Activated B cell treated with CpG ODN at 0.5 μM for 24 hours (primary cell): ENCODE measurements around the gene TMEM74B. TPM values are rescaled to one million over a fixed set of nuclear protein-coding genes. Genes with fewer than 3 reads are reported as not detected.

Source experiments
- ATAC-seq: fragments of 200-7000 bp; cut with Tn5 transposase; one replicate; pipeline ENCODE4 v1.10.0; 2021; ENCODE audit warnings: low read depth, mild to moderate bottlenecking, moderate library complexity
- CTCF ChIA-PET: fragments of 350-600 bp; sonication (Branson Sonifier 250); formaldehyde crosslinking; loops from one replicate; lab custom pipeline; 2021; ENCODE audit warnings: antibody characterized with exemption; lab: Charles Lee
- POLR2A ChIA-PET: fragments of 350-600 bp; sonication (Branson Sonifier 250); formaldehyde crosslinking; loops from one replicate; lab custom pipeline; 2021; ENCODE audit warnings: antibody characterized with exemption; lab: Charles Lee
- DNase-seq: peaks from one replicate; pipeline ENCODE4 v3.0.0; 2022
- H3K27ac Mint-ChIP-seq: one replicate; pipeline ENCODE4 v1.8.0; 2020; ENCODE audit warnings: mixed read lengths
- H3K27me3 Mint-ChIP-seq: one replicate; pipeline ENCODE4 v1.8.0; 2021; ENCODE audit warnings: mixed read lengths
- H3K36me3 Mint-ChIP-seq: one replicate; pipeline ENCODE4 v1.8.0; 2021; ENCODE audit warnings: low read depth, mixed read lengths
- H3K4me1 Mint-ChIP-seq: one replicate; pipeline ENCODE4 v1.8.0; 2021; ENCODE audit warnings: mixed read lengths
- H3K4me3 Mint-ChIP-seq: one replicate; pipeline ENCODE4 v1.8.0; 2020; ENCODE audit warnings: mild to moderate bottlenecking, mixed read lengths
- H3K9me3 Mint-ChIP-seq: one replicate; pipeline ENCODE4 v1.8.0; 2020; ENCODE audit warnings: mixed read lengths
- intact Hi-C: fragments of 100-400 bp; cut with micrococcal nuclease; formaldehyde crosslinking; loops from one replicate; pipeline ENCODE4 v1.15.1; 2024
- total RNA-seq: library from RNA; stranded (reverse); gene quantifications from 2 replicates; pipeline ENCODE4 v1.2.3, GENCODE V29; 2022
- TF ChIP-seq, protein P1 (sequence below): fragments of 200-600 bp; IDR thresholded peaks from one replicate; pipeline ENCODE4 v1.8.0; 2022; ENCODE audit warnings: antibody characterized with exemption, mild to moderate bottlenecking

TMEM74B gene
- total RNA-seq, 1 donor from 2014 or later: 0.20 TPM

DNA sequence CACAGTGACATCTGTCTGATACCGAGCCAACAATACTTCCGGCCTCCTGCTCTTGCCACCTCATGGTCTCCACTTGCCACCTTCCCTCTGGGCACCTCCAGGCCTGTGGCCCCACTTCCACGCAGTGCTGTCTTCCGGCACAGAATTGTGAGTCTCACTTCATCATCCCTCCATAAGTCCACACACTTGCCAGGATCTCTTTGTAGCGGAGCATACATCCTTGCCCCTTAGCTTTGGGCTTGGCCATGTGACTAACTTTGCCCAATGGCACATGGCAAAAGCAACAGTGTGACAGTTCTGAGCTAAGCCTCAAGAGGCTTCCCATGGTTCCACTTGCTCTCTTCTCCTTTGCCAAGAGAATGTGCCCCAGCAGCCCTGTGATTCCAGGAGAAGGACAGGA lies 14.0 kb upstream of the TMEM74B start:
- H3K4me1 Mint-ChIP-seq: no peaks in the 10 kb centered on the region
- H3K4me3 Mint-ChIP-seq: no peak overlapping the region
- intact Hi-C loops: no loop called here
- POLR2A ChIA-PET: no interaction called here
- TF ChIP-seq, protein P1, sequence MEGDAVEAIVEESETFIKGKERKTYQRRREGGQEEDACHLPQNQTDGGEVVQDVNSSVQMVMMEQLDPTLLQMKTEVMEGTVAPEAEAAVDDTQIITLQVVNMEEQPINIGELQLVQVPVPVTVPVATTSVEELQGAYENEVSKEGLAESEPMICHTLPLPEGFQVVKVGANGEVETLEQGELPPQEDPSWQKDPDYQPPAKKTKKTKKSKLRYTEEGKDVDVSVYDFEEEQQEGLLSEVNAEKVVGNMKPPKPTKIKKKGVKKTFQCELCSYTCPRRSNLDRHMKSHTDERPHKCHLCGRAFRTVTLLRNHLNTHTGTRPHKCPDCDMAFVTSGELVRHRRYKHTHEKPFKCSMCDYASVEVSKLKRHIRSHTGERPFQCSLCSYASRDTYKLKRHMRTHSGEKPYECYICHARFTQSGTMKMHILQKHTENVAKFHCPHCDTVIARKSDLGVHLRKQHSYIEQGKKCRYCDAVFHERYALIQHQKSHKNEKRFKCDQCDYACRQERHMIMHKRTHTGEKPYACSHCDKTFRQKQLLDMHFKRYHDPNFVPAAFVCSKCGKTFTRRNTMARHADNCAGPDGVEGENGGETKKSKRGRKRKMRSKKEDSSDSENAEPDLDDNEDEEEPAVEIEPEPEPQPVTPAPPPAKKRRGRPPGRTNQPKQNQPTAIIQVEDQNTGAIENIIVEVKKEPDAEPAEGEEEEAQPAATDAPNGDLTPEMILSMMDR: no peak
- no peak overlapping the region for H3K27ac Mint-ChIP-seq
- peaks cover 12% of the 10 kb centered on the region for H3K27me3 Mint-ChIP-seq
- CTCF ChIA-PET: no interaction called here
- DNase-seq (no peak), ATAC-seq (no peak)
- no peaks in the 10 kb centered on the region for H3K9me3 Mint-ChIP-seq
- no peaks in the 10 kb centered on the region for H3K36me3 Mint-ChIP-seq

DNA sequence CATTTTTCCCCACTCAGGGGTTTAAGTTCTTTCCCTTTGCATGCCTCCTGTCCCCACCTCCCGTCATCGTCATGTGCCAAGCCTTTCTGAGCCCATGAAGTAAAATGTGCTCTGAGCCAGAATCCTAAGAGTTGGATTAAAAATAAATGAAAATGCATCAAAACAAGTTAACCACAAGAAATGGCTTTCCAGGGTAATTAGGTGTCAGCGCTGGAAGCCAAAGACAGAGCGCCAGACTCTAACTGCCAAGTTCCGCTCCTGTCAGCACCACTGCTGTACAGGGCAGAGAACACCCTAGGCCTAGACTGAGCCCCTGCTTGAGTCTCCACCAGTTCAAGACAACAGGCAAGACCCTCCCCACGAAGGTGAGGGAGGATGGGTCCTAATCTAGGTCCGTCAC lies 13.0 kb upstream of the TMEM74B start:
- Mint-ChIP-seq H3K9me3 (no peaks in the 10 kb centered on the region), H3K4me1 (no peaks in the 10 kb centered on the region), H3K36me3 (no peaks in the 10 kb centered on the region), H3K27ac (no peak overlapping the region), H3K4me3 (no peak overlapping the region), H3K27me3 (peaks cover 10% of the 10 kb centered on the region)
- ATAC-seq (no peak), DNase-seq (no peak)
- TF ChIP-seq, protein P1: no peak
- intact Hi-C loops: no loop called here
- ChIA-PET CTCF (no interaction called here), POLR2A (no interaction called here)

DNA sequence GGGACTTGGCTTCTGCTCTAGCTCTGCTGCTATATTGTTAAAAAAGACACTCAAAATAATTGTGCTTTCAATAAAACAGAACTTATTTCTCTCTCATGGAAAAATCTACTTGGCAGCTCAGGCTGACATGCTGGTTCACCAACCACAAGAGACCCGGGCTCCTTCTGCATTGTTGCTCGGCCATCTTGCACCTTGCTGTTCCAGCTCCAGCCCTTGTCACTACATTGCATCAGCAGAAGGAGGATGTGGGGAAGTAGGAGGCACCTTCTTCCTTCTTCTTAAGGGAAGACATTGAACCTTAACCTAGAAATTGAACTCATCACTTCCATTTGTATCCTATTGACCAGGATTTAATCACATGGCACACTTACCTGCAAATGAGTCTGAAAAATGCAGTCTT lies 11.9 kb upstream of the TMEM74B start:
- DNase-seq (no peak), ATAC-seq (no peak)
- Mint-ChIP-seq H3K4me1 (no peaks in the 10 kb centered on the region), H3K4me3 (no peak overlapping the region), H3K27me3 (peaks cover 5% of the 10 kb centered on the region), H3K27ac (no peak overlapping the region), H3K36me3 (no peaks in the 10 kb centered on the region), H3K9me3 (no peaks in the 10 kb centered on the region)
- intact Hi-C loops: no loop called here
- ChIA-PET CTCF (no interaction called here), POLR2A (no interaction called here)
- TF ChIP-seq, protein P1: no peak

DNA sequence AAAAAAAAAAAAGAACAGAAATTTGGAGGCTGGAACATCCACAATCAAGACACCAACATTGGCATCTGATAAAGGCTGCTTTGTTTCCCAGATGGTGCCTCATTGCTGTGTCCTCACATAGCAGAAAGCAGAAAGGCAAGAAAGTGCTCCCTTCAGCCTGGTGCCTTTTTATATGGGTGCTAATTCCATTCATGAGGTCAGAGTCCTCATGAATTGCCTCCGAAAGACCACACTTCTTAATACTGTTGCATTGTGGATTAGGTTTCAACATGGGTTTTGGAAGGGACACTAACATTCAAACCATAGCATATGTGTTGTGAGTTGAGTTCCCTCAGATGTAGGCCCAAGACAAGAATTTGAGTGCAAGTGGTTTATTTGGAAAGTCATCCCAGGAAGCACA lies 10.4 kb upstream of the TMEM74B start:
- TF ChIP-seq, protein P1: no peak
- H3K27ac Mint-ChIP-seq: no peak overlapping the region
- ChIA-PET CTCF (no interaction called here), POLR2A (no interaction called here)
- ATAC-seq: no peak
- peaks cover 2% of the 10 kb centered on the region for H3K27me3 Mint-ChIP-seq
- no peak overlapping the region for H3K4me3 Mint-ChIP-seq
- no peak for DNase-seq
- intact Hi-C loops: no loop called here
- H3K9me3 Mint-ChIP-seq: no peaks in the 10 kb centered on the region
- H3K36me3 Mint-ChIP-seq: no peaks in the 10 kb centered on the region
- H3K4me1 Mint-ChIP-seq: no peaks in the 10 kb centered on the region

GRCh38 chr20:1191299-1191698 lies 6.5 kb upstream of the TMEM74B start:
- Mint-ChIP-seq H3K36me3 (no peaks in the 10 kb centered on the region), H3K27me3 (peaks cover 5% of the 10 kb centered on the region), H3K27ac (no peak overlapping the region), H3K4me1 (no peaks in the 10 kb centered on the region), H3K9me3 (no peaks in the 10 kb centered on the region), H3K4me3 (no peak overlapping the region)
- TF ChIP-seq, protein P1: no peak
- DNase-seq (no peak), ATAC-seq (no peak)
- ChIA-PET CTCF (no interaction called here), POLR2A (no interaction called here)
- intact Hi-C loops: no loop called here
